Measurements from ENCODE around the gene FARS2. TPM values are rescaled to one million over a fixed set of nuclear protein-coding genes. Genes with fewer than 3 reads are reported as not detected.

The FARS2 gene
- polyA plus RNA-seq, 1 of the 3 experiments (the other 2 are of a cell fraction), result 12.5 TPM

GRCh38 chr6:5531853-5532375, 270.6 kb downstream of the FARS2 start:
- H3K27ac ChIP-seq (ENCODE audit: low read depth in 2 of 2, low read length in 1 of 2), result no peak overlapping the region
- no peaks in the 10 kb centered on the region for H3K9me3 ChIP-seq
- 96% methylated on average over 6 of the region's 6 CpGs for WGBS (ENCODE audit: low lambda C conversion rate)
- no peak overlapping the region for H3K4me2 ChIP-seq
- ChIA-PET CTCF (no interaction called here), POLR2A (no interaction called here)
- DNase-seq, result no peak
- H3K36me3 ChIP-seq (replicated peaks in 1 of 2; ENCODE audit: control insufficient read depth in 1 of 2, insufficient read depth in 2 of 2, low read length in 1 of 2), result no peaks in the 10 kb centered on the region
- no peaks in the 10 kb centered on the region for H3K27me3 ChIP-seq (ENCODE audit: insufficient read depth)
- H3K79me2 ChIP-seq (ENCODE audit: insufficient read depth), result no peaks in the 10 kb centered on the region
- no peak overlapping the region for H2AFZ ChIP-seq (ENCODE audit: low read depth)
- no peak overlapping the region for H3K4me3 ChIP-seq (ENCODE audit: low read depth in 2 of 2, low read length in 1 of 2)
- H3K9me2 ChIP-seq, result no peaks in the 10 kb centered on the region
- no peaks in the 10 kb centered on the region for H3F3A ChIP-seq (replicated peaks; ENCODE audit: insufficient read depth)
- no peak overlapping the region for H3K9ac ChIP-seq
- TF ChIP-seq REST (IDR thresholded peaks at IDR 0.05; ENCODE audit: low read depth, low read length), result no peak
- TF ChIP-seq FOXJ3 (CRISPR knock-in tag; IDR thresholded peaks at IDR 0.05), result no peak
- no peak for TF ChIP-seq POLR2AphosphoS5 (IDR thresholded peaks at IDR 0.05; ENCODE audit: low read depth, low read length)
- no peak for TF ChIP-seq EP300 (IDR thresholded peaks at IDR 0.05; ENCODE audit: borderline replicate concordance in 1 of 2, low read depth in 1 of 2, low read length in 1 of 2)
- no peak for TF ChIP-seq JUND (IDR thresholded peaks at IDR 0.05)
- TF ChIP-seq FOXM1 (IDR thresholded peaks at IDR 0.05; ENCODE audit: low read depth), result no peak
- no peak for TF ChIP-seq TCF12 (IDR thresholded peaks at IDR 0.05)
- no peak for TF ChIP-seq NRF1 (IDR thresholded peaks at IDR 0.05; ENCODE audit: low read depth, low read length)
- TF ChIP-seq USF1 (IDR thresholded peaks at IDR 0.05; ENCODE audit: borderline replicate concordance, low read depth), result no peak
- TF ChIP-seq RAD21 (IDR thresholded peaks at IDR 0.05; ENCODE audit: low read length), result no peak
- TF ChIP-seq RXRA (IDR thresholded peaks at IDR 0.05; ENCODE audit: borderline replicate concordance, low read depth), result no peak
- no peak for TF ChIP-seq TEAD4 (IDR thresholded peaks at IDR 0.05; ENCODE audit: borderline replicate concordance, insufficient read depth)
- TF ChIP-seq CTCF (IDR thresholded peaks at IDR 0.05), result no peak
- no peak for TF ChIP-seq USF2 (IDR thresholded peaks at IDR 0.05; ENCODE audit: borderline replicate concordance, low read depth, low read length)
- TF ChIP-seq IRF3 (IDR thresholded peaks at IDR 0.05; ENCODE audit: low read depth, low read length), result no peak
- no peak for TF ChIP-seq TAF1 (IDR thresholded peaks at IDR 0.05; ENCODE audit: borderline replicate concordance, low read depth, low read length)
- H3K4me1 ChIP-seq (ENCODE audit: control insufficient read depth in 1 of 2, insufficient read depth in 2 of 2, low read depth in 1 of 2, low read length in 1 of 2), result peaks cover 0 to 1% of the 10 kb centered on the region in 2 experiments; a peak in 2 of 4 replicates
- H4K20me1 ChIP-seq (ENCODE audit: insufficient read depth), result no peaks in the 10 kb centered on the region
